WTC11 (cell line): Measurements from ENCODE around the gene FGF11.

Experiments used
- AFF4 ChIP-seq: sonication (generic); formaldehyde crosslinking; IDR thresholded peaks from 2 replicates; pipeline ENCODE4 v1.8.1; 2023; ENCODE audit warnings: mild to moderate bottlenecking, missing genetic modification reagents, borderline replicate concordance
- ATF2 ChIP-seq: sonication (generic); formaldehyde crosslinking; IDR thresholded peaks from 2 replicates; pipeline ENCODE4 v1.8.1; 2022; ENCODE audit warnings: low read depth, missing genetic modification reagents, borderline replicate concordance
- CTCF ChIP-seq: fragments of 200-600 bp; IDR thresholded peaks from 2 replicates; pipeline ENCODE4 v1.8.0; 2022; ENCODE audit warnings: antibody characterized with exemption
- KAT7 ChIP-seq: sonication (generic); formaldehyde crosslinking; IDR thresholded peaks from 2 replicates; pipeline ENCODE4 v1.8.1; 2023; ENCODE audit warnings: missing genetic modification reagents, mild to moderate bottlenecking, borderline replicate concordance
- MYBL2 ChIP-seq: sonication (generic); formaldehyde crosslinking; IDR thresholded peaks from 2 replicates; pipeline ENCODE4 v1.8.1; 2023; ENCODE audit warnings: mild to moderate bottlenecking, moderate library complexity, missing genetic modification reagents
- NFE2L1 ChIP-seq: sonication (generic); formaldehyde crosslinking; IDR thresholded peaks from 2 replicates; pipeline ENCODE4 v1.8.1; 2023; ENCODE audit warnings: missing genetic modification reagents
- TEAD1 ChIP-seq: sonication (generic); formaldehyde crosslinking; IDR thresholded peaks from 2 replicates; pipeline ENCODE4 v1.8.0; 2022; ENCODE audit warnings: mild to moderate bottlenecking, missing genetic modification reagents
- TEAD4 ChIP-seq: sonication (generic); formaldehyde crosslinking; IDR thresholded peaks from 2 replicates; pipeline ENCODE4 v1.8.0; 2022; ENCODE audit warnings: mild to moderate bottlenecking, missing genetic modification reagents
- USF2 ChIP-seq: sonication (generic); formaldehyde crosslinking; IDR thresholded peaks from 2 replicates; pipeline ENCODE4 v1.8.1; 2023; ENCODE audit warnings: mild to moderate bottlenecking, missing genetic modification reagents, moderate library complexity

GRCh38 chr17:7426896-7427489 lies 12.3 kb upstream of the FGF11 start:
- no peak for TF ChIP-seq CTCF
- TF ChIP-seq ATF2 (CRISPR knock-in tag), result no peak
- no peak for TF ChIP-seq TEAD4 (CRISPR knock-in tag)
- TF ChIP-seq AFF4, result no peak
- TF ChIP-seq USF2 (CRISPR knock-in tag), result no peak
- no peak for TF ChIP-seq MYBL2
- TF ChIP-seq NFE2L1 (CRISPR knock-in tag), result no peak
- TF ChIP-seq TEAD1, result no peak
- no peak for TF ChIP-seq KAT7 (CRISPR knock-in tag)
